Measurements from ENCODE around the gene SSR3. TPM values are rescaled to one million over a fixed set of nuclear protein-coding genes. Genes with fewer than 3 reads are reported as not detected.
A peak's percentile ranks its signal among the peaks of the same experiment; 100 is the strongest.

Gene SSR3
- total and polyA plus RNA-seq, 9 of the 15 experiments (the other 6 are each of a cell fraction or from before 2014, with no cell fraction given), result 104 to 464 (median 307) TPM

DNA sequence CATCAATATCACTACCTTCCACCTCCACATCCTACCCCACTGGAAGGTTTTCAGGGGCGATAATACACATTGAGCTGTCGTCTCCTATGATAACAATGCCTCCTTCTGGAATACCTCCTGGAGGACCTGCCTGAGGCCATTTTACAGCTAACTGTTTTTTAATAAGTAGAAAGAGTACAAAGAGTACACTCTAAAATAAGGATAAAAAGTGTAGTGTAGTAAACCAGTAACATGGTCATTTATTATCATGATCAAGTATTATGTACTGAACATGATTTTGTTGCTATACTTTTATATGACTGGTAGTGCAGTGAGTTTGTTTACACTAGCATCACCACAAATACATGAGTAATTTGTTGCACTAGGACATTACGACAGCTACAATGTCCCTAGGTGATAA lies 46.6 kb upstream of the SSR3 start (continued):
- TF ChIP-seq HES1 (IDR thresholded peaks at IDR 0.05; ENCODE audit: low read depth) (no peak; the same call in 1 of the 2 replicates), NFIC (IDR thresholded peaks at IDR 0.05) (peak; percentile 54), CEBPB (tag; IDR thresholded peaks at IDR 0.05) (0 out of 2 replicates have a peak, but pooled peaks have one; percentile 10), YY1 (IDR thresholded peaks at IDR 0.05; ENCODE audit: borderline replicate concordance in 1 of 3, control insufficient read depth in 1 of 3, extremely low read depth in 1 of 3, insufficient read depth in 3 of 3, insufficient read length in 1 of 3, insufficient replicate concordance in 2 of 3, low read depth in 1 of 3, low read length in 2 of 3) (peak in 1 of 3 experiments; percentile 66), TCF3 (CRISPR knock-in tag; IDR thresholded peaks at IDR 0.05) (peak; percentile 77), CHCHD3 (CRISPR knock-in tag; IDR thresholded peaks at IDR 0.05) (no peak), NR4A1 (CRISPR knock-in tag; IDR thresholded peaks at IDR 0.05) (no peak), NR4A1 (tag; IDR thresholded peaks at IDR 0.05) (peak; percentile 83; the same call in 1 of the 2 replicates), ZNF354B (CRISPR knock-in tag; IDR thresholded peaks at IDR 0.05) (no peak), CBFA2T2 (conservative IDR thresholded peaks at IDR 0.05) (peak; percentile 75), ARID1B (IDR thresholded peaks at IDR 0.05) (peak; percentile 75), ZNF589 (CRISPR knock-in tag; IDR thresholded peaks at IDR 0.05; ENCODE audit: low read depth) (no peak), CREB1 (IDR thresholded peaks at IDR 0.05) (peak; percentile 21; the same call in 1 of the 2 replicates), CREB1 (CRISPR knock-in tag; IDR thresholded peaks at IDR 0.05) (no peak)
- TF ChIP-seq, protein P1, sequence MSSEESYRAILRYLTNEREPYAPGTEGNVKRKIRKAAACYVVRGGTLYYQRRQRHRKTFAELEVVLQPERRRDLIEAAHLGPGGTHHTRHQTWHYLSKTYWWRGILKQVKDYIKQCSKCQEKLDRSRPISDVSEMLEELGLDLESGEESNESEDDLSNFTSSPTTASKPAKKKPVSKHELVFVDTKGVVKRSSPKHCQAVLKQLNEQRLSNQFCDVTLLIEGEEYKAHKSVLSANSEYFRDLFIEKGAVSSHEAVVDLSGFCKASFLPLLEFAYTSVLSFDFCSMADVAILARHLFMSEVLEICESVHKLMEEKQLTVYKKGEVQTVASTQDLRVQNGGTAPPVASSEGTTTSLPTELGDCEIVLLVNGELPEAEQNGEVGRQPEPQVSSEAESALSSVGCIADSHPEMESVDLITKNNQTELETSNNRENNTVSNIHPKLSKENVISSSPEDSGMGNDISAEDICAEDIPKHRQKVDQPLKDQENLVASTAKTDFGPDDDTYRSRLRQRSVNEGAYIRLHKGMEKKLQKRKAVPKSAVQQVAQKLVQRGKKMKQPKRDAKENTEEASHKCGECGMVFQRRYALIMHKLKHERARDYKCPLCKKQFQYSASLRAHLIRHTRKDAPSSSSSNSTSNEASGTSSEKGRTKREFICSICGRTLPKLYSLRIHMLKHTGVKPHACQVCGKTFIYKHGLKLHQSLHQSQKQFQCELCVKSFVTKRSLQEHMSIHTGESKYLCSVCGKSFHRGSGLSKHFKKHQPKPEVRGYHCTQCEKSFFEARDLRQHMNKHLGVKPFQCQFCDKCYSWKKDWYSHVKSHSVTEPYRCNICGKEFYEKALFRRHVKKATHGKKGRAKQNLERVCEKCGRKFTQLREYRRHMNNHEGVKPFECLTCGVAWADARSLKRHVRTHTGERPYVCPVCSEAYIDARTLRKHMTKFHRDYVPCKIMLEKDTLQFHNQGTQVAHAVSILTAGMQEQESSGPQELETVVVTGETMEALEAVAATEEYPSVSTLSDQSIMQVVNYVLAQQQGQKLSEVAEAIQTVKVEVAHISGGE (CRISPR knock-in tag; IDR thresholded peaks at IDR 0.05), result peak in 1 of 3 experiments; percentile 53; a peak in 1 of 6 replicates
